T-helper 1 cell treated with Interleukin-12 subunit alpha and Interleukin-12 subunit beta and Interleukin-4 antibody, amounts not matched to agents 30 ng/mL and 1 ng/mL, for 36 hours (primary cell): ENCODE data around the gene STYK1. TPM values are rescaled to one million over a fixed set of nuclear protein-coding genes. Genes with fewer than 3 reads are reported as not detected.

Source experiments
- intact Hi-C: fragments of 100-400 bp; cut with micrococcal nuclease; formaldehyde crosslinking; loops from one replicate; pipeline ENCODE4 v1.15.1; 2024
- total RNA-seq: library from RNA; stranded (reverse); gene quantifications from 2 replicates; pipeline ENCODE4 v1.2.3, GENCODE V29; 2022

The STYK1 gene, protein sequence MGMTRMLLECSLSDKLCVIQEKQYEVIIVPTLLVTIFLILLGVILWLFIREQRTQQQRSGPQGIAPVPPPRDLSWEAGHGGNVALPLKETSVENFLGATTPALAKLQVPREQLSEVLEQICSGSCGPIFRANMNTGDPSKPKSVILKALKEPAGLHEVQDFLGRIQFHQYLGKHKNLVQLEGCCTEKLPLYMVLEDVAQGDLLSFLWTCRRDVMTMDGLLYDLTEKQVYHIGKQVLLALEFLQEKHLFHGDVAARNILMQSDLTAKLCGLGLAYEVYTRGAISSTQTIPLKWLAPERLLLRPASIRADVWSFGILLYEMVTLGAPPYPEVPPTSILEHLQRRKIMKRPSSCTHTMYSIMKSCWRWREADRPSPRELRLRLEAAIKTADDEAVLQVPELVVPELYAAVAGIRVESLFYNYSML
- total RNA-seq: 0.96 and 1.5 TPM in 2 replicates

DNA sequence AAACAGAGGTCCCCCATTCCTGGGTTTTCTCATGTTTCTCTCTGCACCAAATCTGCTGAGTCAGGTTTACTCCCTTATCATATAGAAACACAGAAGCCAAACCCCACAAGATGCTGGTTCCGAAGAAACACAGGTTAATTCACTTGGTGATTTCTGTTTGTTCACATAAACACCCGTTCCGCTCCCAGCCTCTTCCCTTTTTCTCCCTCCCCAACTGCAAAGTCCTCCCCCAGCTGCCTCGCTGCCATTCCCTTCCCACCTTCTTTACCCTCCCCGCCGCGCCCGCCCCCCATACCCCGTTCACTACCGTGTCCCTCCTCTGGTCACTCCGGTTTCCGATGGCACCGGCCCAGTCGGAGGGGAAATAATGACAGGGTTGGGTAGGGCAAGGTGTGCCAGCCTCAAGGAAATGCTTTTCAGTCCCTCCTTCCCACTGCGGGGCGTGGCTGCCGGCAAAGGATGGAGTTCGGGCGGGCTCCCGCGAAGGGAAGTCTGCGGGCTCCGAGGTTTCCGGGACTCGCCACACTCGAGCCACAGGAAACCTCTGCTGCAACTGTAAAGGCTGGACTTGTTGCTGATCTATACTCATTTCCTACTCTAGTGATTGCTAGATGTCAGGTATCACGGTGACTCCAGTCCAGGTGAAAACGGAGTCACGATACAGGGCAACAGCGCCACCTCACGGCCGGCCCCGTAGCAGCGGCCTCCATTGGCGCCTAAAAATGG, at the start of gene STYK1:
STYK1 (minus strand) TSS at position 394 of the 726 bp plus-strand sequence. CDS start 39,434 bp downstream, outside the sequence.
- intact Hi-C loops: loop anchor here (1.0 to 10.0 kb wide), 14 partner anchors 27 to 932 kb away; partner anchors contain the start of genes KLRD1, MAGOHB and YBX3

- intact Hi-C loops: loop anchor here (1.0 to 10.0 kb wide), 9 partner anchors 18 to 932 kb away; partner anchors contain the start of genes CLEC2B, GABARAPL1, MAGOHB and SMIM10L1
Measured at GRCh38 chr12:10722905-10723746, 49.3 kb upstream of the STYK1 start, which contains the start of gene YBX3. Gene YBX3, minus strand, starts transcription at chr12:10723323. Its CDS starts 212 bp downstream, at chr12:10723111.

DNA sequence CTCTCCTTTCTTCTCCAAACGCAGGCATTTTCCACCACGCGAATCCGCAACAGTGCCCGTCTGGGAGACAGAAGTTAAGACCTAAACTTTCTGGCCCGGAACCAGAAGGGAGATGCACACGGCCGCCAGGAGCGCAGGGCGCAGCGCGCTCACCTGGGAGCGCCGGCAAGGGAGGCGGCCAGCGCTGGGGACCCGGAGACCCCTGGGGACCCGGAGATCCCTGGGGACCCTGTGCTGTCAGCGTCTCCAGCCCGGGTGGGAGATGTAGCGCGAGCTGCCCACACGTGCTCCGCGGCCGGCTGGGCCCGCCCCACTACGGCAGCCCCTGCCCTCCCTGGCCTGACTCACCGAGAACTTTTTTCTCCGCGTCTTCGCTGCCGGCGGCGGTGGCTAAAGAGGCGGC, 48.7 kb upstream of the STYK1 start:
- intact Hi-C loops: loop anchor here (1.0 to 10.0 kb wide), 7 partner anchors 18 to 932 kb away; partner anchors contain the start of genes CLEC2B, GABARAPL1, MAGOHB and SMIM10L1

DNA sequence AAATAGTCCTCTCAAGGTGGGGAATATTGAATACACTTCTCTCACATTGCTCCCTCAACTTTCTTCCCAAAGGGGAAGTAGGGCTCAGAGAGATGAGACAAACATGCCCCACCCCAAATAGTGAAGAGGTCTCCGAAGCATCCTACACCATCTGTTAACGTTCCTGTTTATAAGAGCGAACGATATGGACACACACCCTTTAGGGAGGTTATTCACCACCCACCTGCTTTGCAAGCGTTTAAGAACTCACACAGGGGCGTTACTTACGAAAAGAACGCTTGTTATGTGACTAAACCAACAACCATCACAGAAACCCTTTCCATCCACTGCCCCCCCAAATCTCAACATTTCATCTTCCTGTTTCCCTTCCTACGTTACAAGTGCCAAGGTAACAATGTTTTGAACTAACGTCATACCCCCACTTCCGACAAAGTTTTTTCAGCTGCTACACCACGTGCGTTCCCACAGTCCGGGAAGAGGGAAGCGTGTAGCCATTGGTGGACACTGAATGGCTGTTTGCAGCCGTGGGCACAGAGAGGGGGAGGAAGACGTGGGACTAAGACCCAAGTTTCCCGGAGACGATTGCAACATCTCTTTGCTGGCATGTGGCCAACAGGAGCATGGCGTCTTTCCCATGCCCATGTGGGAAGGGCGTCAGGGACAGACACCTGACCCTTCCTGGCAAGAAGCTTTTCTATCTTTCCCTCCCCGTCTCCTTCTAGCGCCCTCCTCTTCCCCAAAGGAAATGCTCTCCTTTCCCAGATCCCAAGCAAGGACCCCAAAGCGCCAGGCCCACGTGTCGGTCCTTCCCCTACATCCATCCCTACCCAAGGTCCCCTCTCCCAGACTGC, 48.0 kb upstream of the STYK1 start:
- intact Hi-C loops: loop anchor here (1.0 to 10.0 kb wide), 7 partner anchors 19 to 933 kb away; partner anchors contain the start of genes CLEC2B, GABARAPL1, MAGOHB and SMIM10L1

- intact Hi-C loops: loop anchor here (10.0 kb wide), 1 partner anchor 934 kb away; no protein-coding TSS in a partner anchor
Measured at GRCh38 chr12:10720974-10721650, 47.3 kb upstream of the STYK1 start.

DNA sequence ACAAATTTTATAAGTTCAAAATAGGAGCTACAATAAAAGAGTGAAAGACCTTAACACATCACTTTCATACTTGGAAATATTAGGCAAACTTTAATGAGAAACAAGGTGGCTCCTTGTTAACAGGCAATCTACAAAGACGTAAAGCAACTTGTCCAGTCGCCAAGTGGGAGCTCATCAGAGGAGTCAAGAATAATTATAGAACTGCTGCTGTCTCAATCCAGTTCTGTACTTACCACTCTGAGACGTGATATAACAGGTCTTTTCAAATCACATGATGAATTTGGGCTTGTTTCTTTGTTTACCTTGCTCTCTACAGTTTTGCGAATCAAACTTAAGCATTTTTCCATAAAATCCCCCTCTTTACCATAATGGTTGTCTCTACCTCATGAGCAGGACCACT, 45.6 kb upstream of the STYK1 start:
- intact Hi-C loops: no loop called here

DNA sequence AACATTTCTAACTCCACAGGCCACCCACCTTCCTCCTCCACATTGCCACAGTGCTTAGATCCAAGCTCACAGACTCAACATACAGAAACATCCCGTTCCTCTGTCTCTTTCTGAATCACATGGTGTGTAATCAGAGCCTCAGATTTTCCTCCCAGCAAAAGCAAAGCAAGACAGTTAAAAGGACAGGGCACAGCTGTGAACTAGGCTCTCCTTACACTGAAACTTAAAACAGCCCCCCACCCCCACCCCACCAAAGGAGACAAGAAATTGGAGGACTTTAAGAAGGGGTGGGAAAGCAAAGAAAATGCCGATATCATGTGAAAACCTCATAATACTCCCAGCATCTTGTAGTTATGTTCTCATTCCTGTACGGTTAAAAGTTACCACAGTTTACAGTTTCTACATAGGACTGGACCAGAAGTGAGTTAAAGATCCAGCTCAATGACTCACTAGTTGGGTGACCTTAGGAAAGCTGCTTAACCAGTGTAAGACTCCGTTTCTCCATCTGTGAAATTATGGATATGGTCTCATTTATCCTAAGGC, 44.5 kb upstream of the STYK1 start:
- intact Hi-C loops: no loop called here

DNA sequence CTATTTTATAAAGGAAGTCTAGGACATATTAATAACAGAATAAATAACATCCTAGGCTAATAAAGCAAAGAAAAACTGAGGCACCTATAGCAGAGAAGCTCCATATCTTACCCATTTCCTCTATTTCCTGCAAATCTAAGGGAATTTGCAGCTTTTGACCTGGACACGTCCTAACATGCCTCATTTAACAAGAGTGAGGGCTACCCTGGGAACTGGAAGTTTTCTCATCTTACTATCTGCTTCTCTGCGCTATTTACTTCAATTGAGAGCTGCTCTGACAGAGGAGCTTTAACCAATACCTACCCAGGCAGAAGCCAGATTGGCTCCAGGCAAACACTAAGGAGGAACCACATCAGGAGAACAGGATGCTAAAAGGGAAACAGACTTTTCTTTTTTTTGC, 43.6 kb upstream of the STYK1 start:
- intact Hi-C loops: no loop called here

GRCh38 chr12:10716704-10717315, 43.0 kb upstream of the STYK1 start:
- intact Hi-C loops: no loop called here

DNA sequence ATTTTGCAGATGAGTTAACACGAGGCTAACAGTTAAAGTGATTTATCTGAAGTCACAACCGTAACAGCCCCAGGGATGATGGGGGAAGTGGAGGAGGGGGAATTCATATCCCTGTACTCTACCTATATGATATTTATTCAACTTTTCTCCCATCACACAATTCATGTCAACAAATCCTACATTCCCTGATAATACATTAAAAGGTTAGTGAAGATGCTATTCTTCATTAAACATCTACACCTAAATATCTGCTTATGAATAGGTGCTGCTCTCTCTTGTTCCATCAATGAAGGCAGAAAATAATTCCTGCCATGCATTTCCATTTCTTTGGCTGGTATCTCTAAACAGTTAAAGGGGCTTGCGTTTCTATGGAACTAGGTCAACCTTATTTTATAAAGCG, 42.4 kb upstream of the STYK1 start:
- intact Hi-C loops: no loop called here

GRCh38 chr12:10715491-10715890, 41.6 kb upstream of the STYK1 start:
- intact Hi-C loops: no loop called here

DNA sequence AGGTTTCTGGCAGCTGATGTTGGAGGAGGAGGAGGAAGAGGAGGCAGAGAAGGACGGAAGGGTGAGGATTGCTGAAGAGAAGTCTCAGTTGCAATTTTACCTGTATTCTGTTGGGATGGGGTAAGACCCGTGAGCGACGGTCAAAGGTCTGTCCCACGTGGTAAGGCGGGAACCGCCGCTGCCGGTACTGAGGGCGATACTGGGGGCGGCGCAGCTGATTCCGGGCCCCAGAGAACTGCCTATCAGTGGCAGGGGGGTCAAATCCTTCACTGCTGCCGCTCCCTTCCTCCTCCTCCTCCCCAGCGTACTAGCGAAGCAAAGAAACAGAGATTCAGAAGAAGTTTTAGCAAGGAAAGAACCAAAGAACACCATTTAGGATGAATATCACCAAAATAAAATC, 36.0 kb upstream of the STYK1 start:
- intact Hi-C loops: loop anchor here (10.0 kb wide), 1 partner anchor 345 kb away; no protein-coding TSS in a partner anchor

- intact Hi-C loops: loop anchor here (10.0 kb wide), 1 partner anchor 344 kb away; no protein-coding TSS in a partner anchor
Measured at GRCh38 chr12:10708862-10709261, 35.0 kb upstream of the STYK1 start.

- intact Hi-C loops: loop anchor here (10.0 kb wide), 1 partner anchor 341 kb away; no protein-coding TSS in a partner anchor
Measured at GRCh38 chr12:10705655-10706054, 31.8 kb upstream of the STYK1 start.

DNA sequence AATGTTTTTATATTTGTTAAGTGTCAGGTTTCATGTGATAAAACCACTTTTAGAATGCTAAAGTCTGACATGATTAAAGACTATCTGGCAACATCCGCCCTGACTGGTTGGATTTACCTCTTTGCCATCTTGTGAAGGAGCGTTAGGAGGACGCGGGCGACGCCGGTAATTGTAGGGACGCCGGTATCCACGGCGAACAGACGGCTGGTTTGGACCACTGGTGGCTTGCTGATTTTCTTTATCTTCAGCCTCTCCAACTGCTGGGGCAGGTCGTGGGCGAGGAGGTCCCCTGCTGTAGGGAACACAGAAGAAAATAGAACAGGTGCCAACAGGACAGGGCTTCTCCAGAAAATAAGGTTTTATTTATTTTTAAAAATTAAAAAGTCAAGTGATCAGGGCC, 28.0 kb upstream of the STYK1 start:
- intact Hi-C loops: loop anchor here (1.0 to 10.0 kb wide), 5 partner anchors 20 to 337 kb away; partner anchors contain the start of genes MAGOHB and STYK1

GRCh38 chr12:10701131-10701681, 27.4 kb upstream of the STYK1 start:
- intact Hi-C loops: loop anchor here (1.0 to 10.0 kb wide), 5 partner anchors 21 to 336 kb away; partner anchors contain the start of genes MAGOHB and STYK1

- intact Hi-C loops: loop anchor here (2.0 to 10.0 kb wide), 2 partner anchors 26 to 336 kb away; partner anchors contain the start of gene STYK1
Measured at GRCh38 chr12:10700581-10700980, 26.7 kb upstream of the STYK1 start.

DNA sequence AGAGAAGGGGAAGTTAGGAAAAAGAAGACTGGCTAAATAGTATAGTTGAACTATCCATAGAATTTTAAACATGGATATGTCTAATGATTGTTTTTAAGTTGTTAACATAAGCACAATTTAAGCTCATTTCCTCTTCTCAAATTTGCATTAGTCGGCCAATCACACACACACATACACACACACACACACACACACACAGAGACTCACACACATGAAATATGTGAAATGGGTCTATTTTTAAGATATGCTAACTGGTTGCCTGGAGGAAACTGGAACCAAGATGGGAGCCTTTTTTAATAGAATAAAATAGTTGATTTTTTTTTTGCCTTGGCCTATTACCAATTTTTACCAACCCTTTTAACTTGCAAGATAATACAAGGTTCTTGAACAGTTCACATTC, 24.0 kb upstream of the STYK1 start:
- intact Hi-C loops: no loop called here
